GM21367 (cell line): ENCODE measurements around the gene CDC40.
"Not testable (repeated sequence)": the region's sequence is repeated elsewhere in the genome, so short reads cannot be mapped to it uniquely, and the experiment has no call there.

Experiments
- ATAC-seq: cut with Tn5 transposase; IDR thresholded peaks from one replicate; pipeline ENCODE4 v1.9.1; 2021; ENCODE audit not compliant: unreplicated experiment

CDC40 gene

DNA sequence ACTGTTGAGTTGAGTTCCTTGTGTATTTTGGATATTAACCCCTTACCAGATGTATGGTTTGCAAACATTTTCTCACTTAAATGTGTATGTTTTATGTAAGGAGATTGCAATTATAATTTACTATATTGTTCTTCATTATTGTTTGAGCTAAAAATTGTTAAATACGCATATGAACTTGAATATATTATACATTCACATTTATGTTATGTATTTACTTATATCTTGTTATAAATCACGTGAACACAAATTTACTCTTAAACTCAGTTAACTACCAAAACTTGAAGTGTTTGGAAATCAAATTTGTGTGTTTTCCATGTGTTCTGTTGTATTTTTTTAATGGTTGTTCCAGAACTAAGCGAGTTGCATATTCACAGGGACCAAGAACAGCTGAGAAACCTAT lies 18.3 kb downstream of the CDC40 start:
- no peak for ATAC-seq

DNA sequence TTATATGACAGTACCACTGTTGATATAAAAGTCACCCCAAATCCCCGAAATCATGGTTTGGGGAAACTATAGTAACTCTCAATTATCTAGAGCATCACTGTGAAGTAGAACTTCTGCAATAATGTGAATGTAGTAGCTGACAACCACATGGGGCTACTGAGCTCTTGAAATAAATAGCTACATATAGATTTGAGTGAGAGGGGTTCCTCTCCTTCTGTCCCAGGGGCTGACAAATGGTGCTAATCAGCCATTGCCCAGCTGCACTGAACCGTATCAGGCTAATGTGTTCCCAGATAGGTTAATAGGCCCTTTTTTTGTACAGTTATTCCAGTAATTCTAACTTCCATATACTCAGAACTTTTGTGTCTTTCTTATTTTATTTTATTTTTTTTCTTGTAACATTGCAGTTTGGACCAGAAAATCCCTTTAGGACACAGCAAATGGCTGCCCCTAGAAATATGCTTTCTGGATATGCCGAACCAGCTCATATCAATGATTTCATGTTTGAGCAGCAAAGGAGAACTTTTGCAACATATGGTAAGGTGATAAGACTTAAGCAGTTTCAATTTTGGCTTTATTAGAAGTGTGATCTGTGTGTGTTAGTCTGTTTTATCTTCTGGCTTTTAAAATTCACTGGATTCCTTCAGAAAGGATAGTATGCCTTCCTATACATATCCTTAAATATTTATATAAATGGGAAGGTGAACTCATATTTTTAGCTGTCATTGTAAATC lies 21.1 kb downstream of the CDC40 start:
- ATAC-seq = no peak

DNA sequence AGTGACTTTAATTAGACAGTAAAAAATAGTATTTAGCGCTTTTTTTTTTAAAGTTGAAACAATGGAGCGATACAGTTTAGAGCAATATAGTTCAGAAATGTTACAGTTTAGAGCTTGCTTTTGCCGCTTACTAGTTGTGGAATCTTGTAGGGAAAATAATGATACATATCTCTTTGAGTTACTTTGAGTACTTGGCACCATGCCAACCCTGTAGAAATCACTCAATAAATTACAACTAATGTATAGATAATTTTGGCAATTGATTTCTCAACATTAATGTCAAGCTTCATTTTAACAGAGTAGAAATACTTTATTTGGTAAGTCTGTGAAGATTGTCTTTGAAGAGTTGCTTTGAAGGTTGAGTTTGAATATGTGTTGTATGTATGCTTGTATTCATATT lies 27.4 kb downstream of the CDC40 start:
- no peak for ATAC-seq

DNA sequence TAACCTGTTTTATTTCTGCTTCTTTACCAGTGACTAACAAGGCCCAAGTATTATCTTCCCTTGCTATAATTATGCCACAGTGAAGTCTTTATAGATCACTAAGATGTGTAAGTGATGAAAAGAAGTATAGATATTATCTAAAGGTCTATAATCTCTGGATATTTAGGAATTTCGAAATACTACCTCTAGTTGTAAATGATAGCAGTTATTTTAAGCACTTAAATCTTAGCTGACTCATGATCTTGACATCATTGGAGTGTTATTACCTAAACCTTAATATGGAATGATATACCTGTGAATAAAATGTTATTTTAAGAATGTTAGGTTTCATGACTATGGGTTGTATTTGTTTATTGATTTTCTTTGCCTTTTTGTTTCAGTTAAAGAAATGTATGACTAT lies 31.5 kb downstream of the CDC40 start:
- no peak for ATAC-seq

DNA sequence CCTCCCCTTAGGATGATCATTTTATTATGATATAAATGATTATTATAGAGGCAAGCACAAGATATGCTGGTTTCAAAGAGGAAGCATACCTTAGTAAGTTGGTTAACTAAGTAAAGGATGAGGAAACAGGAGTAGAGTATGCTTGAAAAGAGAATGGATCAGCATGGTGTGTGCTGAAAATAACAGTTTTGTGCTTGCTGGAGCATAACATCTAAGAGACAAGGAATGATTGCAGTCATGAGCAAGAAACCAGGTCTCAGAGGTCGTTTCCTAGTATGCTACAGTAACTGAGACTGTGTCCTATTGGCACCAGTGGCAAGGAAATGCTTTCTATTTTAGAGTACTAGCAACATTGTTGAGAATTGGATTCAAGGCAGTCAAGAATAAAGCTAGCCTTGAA lies 34.1 kb downstream of the CDC40 start:
- no peak for ATAC-seq

DNA sequence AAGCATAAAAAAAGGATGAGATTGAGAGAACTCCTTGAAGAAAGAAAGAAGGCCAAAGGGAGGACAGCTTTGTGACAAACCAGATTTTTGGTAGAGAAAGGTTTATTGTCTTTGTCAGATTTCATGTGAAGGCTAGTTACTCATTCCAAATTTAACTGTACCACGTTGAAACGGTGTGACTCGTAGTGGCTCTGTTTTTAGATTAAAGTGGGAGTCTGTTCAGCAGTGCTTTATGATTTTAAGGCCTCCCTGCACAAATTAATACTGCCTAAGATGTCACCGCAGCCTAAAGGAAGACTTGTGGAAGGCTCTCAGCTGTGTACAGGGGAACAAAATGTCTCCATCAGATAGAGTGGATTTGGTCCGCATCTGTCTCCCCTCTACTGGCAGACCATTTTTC lies 35.9 kb downstream of the CDC40 start:
- ATAC-seq = no peak

DNA sequence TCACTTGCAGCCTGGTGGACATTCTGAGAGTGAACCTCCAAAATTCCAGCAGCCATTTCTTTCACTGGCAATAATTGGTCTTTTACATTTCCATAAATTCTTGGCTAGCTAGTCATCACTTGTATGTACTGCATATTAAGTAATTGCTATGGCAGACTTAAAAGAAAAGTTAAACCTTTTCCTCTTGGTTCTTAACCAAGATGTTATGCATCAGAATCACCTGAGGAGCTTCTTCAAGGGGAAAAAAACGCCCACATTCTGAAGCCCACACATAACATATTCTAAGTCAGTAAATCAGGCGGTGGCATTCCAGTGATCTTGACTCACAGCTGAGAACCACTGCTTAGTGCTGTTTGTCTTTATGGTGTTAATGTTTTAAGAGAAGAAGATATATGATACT lies 37.0 kb downstream of the CDC40 start:
- ATAC-seq = no peak

DNA sequence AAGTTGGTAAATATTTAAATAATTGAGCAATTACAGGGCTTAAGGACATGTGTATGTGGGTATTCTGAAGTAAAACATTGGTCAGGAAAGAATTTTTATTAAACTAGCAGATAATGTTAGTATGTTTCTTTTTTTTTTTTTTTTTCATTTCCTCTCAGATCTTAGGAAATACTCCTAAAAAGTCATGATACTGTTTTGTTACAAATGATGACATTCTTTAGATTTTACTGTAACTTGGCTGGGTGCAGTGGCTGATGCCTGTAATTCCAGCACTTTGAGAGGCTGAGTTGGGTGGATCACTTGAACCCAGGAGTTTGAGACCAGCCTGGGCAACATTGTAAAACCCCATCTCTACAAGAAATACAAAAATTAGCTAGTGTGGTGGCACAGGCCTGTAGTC lies 41.5 kb downstream of the CDC40 start:
- ATAC-seq = no peak

DNA sequence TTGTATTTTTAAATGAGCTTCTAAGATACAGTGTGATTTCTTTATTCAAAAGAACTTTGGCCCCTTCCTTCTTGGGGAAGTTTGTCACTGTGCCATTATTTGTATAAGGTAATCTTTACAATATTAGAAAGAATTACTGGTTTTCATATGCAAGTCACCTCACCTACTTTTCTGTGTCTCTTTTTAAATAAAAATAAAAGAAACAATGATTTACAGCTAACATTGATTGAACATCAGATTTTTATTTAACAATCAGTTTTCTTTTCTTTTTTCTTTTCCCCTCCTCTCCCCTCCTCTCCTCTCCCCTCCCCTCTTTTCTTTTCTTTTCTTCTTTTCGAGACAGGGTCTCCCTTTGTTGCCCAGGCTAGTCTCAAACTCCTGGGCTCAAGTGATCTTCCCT lies 46.0 kb downstream of the CDC40 start:
- no peak for ATAC-seq

DNA sequence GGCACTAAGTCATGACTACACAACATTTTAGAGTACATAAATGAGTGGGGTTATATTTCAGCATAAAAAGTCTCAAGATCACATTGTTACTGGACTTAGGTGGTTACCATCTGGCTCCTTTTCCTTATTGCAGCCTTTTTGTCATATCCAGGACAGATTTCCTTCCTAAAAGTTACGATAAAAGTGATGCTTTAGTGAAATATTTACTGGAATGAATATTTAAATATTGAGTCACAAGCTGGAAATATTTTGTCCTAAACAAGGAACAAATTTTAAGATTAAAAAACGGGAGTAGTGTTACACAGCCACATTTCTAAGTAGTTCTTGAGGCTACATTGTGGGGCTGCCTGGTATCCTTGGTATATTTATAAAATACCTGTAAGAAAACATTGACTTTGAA lies 52.2 kb downstream of the CDC40 start:
- ATAC-seq = no peak

DNA sequence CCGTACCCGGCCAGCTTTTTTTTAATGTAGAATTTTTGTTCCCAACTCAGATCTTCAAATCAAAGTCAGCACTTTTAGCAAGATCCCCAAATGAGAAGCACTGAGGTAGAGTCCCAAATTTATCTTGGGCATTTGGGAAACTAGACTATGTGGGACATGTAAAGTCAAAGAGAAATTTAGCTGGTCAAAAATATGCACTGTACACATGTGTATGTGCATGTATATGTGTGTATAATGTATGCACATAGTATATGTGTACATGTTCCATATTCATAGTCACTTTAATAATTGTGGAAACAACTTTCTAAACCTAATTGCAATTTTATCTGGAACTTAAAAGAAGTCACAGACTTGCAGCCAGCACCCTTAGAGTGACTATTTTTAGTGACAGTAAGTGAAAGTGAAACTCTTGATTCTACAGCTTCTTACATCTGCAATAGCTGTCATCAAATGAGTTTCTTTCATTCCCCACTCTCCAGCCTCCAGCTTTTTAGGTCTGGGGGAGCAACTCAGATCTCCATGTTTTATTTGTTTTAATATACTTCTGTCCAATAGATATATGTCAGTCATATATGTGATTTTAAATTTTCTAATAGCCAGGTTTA lies 53.6 kb downstream of the CDC40 start:
- peak; percentile 95 for ATAC-seq

DNA sequence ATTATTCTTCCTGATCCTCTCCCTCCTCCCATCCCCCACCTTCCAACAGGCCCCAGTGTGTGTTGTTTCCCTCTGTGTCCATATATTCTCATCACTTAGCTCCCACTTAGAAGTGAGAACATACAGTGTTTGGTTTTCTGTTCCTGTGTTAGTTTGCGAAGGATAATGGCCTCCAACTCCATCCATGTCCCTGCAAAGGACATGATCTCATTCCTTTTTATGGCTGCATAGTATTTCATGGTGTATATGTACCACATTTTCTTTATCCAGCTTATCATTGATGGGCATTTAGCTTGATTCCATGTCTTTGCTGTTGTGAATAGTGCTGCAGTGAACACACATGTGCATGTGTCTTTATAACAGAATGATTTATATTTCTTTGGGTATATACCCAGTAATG lies 55.8 kb downstream of the CDC40 start:
- not testable (repeated sequence) for ATAC-seq

DNA sequence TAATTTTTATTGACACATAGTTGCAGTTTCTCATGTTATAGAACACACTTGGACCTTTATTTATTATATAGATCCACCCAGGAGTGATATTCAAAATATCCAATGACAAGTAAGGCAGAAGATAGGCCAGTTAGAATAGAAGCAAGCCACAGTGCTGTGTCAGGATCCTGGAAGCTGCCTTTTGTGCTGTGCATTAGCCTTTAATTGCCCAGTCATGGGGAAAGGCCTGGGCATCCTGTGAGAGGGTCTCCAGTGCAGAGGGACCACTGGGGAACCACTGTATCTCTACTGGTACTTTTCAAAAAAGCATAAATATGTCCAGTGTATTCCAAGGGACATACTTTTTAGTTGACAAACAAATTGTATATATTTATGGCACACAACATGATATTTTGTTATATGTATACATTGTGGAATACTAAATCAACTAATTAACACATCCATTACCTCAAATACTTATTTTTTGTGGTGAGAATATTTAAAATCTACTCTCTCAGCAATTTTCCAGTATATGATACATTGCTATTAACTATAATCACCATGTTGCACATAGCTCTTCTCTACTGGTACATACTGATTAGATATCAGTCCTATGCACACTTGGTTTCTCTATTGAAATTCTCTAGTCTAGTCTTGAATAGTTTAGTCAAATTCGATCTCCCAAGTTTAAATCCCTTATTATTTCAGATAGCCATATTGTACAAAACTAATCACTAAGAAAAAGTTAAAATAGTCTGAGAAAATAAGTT lies 59.5 kb downstream of the CDC40 start:
- ATAC-seq = no peak

DNA sequence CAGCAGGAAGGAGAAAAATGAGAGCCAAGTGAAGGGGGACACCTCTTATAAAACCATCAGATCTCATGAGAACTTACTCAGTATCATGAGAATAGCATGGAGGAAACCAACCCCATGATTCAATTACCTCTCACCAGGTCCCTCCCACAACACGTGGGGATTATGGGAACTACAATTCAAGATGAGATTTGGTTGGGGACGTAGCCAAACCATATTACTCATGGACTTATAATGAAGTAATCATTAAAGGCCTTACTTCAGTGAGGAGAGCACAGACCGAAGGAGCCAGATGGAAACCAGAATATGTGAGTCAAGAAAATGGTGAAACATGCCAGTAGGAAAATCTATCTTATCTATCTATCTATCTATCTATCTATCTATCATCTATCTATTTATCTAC lies 64.4 kb downstream of the CDC40 start:
- ATAC-seq = not testable (repeated sequence)

DNA sequence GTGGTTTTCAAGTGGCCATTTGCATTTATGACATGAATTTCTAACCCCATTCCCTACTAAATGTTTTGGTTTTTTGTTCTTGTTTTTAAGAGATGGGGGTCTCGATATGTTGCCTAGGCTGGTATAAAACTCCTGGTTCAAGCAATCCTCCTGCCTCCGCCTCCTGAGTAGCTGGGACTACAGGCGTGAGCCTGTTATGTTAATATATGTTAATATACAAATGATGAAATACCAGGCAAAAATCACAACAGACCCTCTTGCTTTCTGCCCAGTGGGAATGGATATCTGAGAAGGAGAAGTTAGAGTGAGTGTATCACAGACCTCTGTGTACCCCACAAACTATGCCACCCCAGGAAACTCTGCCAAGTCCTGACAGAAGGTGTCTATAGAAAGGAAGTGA lies 66.2 kb downstream of the CDC40 start:
- ATAC-seq = no peak

DNA sequence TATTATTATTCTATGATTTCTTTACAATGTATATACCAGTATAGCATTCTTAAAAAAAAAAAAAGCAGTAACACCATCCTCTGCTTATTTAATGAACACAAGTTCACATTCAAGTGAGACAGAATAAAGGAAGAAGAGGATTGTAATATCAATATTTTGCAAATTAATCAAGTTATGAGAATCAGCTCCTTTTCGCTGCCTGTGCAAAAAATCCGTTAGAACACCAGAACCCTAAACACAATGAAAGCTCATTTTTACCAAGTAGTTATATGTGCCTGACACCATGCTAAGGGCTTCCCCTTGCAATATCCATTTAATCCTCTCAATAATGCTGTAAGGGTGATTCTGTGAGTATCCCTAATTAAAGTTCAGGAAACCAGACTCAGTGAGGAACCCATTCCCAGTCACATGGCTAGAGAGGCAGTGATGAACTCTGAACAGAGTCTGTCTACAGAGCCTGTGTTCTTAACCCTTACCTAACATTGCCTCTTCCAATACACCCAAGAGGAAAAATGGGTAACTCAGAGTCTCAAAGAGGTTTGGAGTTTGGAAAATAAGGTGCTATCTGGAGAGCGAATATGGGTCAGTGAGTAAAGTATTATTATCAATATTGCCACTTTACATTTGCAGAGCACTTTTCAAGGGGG lies 66.8 kb downstream of the CDC40 start:
- no peak for ATAC-seq

DNA sequence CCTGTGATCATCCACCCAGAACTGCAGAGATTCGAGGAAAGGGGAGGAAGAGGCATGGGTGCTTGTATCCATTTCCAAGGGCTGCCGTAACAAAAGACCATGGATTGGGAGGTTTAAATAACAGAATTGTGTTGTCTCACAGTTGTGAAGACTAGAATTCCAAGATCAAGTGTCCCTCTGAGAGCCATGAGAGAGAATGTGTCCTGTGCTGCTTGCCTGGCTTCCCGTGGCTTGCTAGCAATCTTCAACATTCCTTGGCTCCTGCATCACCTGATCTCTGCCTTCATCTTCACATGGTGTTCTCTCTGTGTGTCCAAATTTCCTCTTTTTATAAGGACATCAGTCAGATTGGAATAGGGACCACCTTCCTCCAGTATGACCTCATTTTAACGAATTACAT lies 69.8 kb downstream of the CDC40 start:
- no peak for ATAC-seq

DNA sequence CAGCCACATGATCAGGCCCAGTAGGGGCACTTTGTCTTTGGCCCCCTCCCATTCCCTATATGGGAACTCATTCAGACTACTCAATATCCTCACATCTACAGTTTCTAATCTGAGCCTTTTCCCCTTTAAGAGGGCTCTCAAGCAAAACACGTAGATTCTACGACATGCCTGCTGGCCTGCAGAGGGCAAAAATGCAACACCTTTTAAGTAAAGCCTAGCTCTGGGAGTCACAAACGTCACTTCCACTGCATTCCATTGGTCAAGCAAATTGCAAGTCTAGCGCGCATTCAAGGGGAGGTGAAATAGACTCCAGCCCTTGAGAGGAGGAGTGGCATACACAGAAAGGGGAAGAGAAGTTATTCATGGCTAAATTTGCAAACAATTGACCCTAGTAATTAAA lies 70.6 kb downstream of the CDC40 start:
- no peak for ATAC-seq

DNA sequence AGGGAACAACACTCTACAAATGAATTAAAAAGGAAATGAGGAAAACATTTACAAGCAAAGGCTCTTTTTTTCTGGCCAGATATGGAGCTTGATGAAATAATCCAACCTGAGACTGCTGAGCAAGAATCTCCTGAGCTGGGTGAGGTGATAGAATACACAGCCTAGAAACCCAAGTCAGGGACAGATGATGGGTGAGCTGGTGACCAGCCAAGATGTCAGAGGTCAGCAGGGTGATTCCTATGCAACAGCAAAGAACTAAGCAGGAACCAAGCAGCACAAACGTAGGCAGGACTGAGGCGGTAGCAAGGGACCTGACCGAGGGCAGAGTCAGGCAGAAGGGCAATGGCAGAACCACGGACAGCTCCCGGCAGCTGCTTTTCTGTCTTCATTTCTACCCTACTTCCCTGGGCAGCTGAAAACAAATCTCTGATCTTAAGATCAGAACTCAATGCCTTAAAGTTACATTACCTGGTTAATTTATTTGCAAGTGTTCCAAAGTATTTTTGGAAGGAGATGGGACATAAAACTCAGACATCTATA lies 75.1 kb downstream of the CDC40 start:
- no peak for ATAC-seq

DNA sequence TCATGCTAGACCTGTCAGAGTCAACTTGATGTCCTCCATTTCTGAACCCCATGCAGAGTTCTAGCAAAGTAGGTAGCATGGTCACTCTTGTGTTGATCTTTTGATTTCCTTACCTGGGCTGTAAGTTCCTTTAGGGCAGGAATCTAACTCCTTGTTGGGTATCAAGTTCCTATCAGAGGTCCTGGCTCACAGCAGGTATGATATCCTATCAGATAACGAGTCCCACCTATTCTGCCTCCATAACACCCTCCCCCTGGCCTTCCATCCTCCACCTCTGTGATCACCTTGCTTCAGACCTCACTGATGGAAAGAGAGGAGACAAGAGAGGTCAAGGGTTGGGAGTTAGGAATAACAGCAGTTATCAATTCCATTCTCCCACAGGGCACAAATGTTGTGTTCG lies 76.1 kb downstream of the CDC40 start:
- ATAC-seq = no peak

DNA sequence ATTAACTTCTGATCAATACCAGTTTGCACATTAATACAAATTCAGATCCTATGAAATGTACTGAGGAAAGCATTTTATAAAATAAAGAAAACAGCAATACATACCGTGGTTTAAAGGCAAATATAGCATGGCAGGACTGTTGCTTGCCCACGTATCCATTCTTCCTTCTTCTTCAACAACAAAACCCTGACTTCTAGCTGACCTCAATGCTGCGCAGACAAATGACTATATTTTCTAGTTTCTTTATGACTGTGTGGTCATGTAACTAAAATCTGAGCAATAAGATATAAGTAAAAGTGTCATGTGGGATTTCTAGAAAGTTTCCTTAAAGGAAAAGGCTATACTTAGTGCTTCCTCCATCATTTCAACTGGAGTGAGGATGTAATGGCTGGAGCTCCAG lies 85.0 kb downstream of the CDC40 start:
- ATAC-seq = no peak

DNA sequence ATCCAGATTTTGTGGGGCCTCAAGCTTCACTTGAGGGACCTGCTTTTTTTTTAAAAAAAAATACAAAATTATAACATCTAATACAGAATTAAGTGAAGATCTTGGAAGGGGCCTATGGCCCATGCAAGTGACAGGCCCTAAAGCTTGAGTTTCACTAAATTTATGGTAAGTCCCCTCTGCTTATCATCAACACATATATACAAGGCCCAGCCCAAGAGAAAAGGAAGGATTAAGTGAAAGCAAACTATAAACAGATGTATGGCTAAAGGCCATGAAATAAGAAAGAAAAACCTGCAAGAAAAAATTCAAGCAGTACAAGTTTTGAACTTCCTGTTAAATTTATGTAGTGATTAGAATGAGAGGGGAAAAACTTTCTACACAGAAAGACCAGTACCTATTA lies 86.8 kb downstream of the CDC40 start:
- ATAC-seq = no peak
